Effector memory CD4-positive, alpha-beta T cell (primary cell): ENCODE data around the gene SLX9.
"Not testable (repeated sequence)": the region's sequence is repeated elsewhere in the genome, so short reads cannot be mapped to it uniquely, and the experiment has no call there.

Experiments used
- DNase-seq, 3 donors: peaks; one replicate each; pipeline ENCODE4 v3.0.0-alpha.2; 2020
- H3K27ac ChIP-seq: 2 replicates; pipeline ENCODE4 v1.7.0; 2013; ENCODE audit warnings: mild to moderate bottlenecking, low read length, moderate library complexity; ENCODE audit not compliant: insufficient read depth, poor library complexity, severe bottlenecking
- H3K27me3 ChIP-seq: replicated peaks from 2 replicates; pipeline ENCODE4 v1.7.0; 2013; ENCODE audit warnings: mild to moderate bottlenecking, low read length; ENCODE audit not compliant: insufficient read depth, control insufficient read depth, poor library complexity, severe bottlenecking
- H3K36me3 ChIP-seq: 2 replicates; pipeline ENCODE4 v1.7.0; 2013; ENCODE audit warnings: mild to moderate bottlenecking, low read length, moderate library complexity; ENCODE audit not compliant: control insufficient read depth, insufficient read depth
- H3K4me1 ChIP-seq: 2 replicates; pipeline ENCODE4 v1.7.0; 2013; ENCODE audit warnings: low read length, mild to moderate bottlenecking; ENCODE audit not compliant: control insufficient read depth, insufficient read depth, poor library complexity, severe bottlenecking
- H3K4me3 ChIP-seq: 2 replicates; pipeline ENCODE4 v1.7.0; 2013; ENCODE audit warnings: low read length, low read depth, mild to moderate bottlenecking; ENCODE audit not compliant: insufficient read depth, poor library complexity, severe bottlenecking
- H3K9me3 ChIP-seq: 2 replicates; pipeline ENCODE4 v1.7.0; 2013; ENCODE audit warnings: mild to moderate bottlenecking, low read length, moderate library complexity; ENCODE audit not compliant: control insufficient read depth

SLX9 gene

GRCh38 chr21:44908908-44909307 is 30.9 kb upstream of the SLX9 start:
- DNase-seq, result no peak
- Histone ChIP-seq H3K36me3 (peaks cover 45% of the 10 kb centered on the region), H3K4me1 (peaks cover 39% of the 10 kb centered on the region), H3K27me3 (no peaks in the 10 kb centered on the region), H3K4me3 (no peak overlapping the region), H3K9me3 (no peaks in the 10 kb centered on the region), H3K27ac (no peak overlapping the region)

- Histone ChIP-seq H3K27ac (no peak overlapping the region), H3K27me3 (no peaks in the 10 kb centered on the region), H3K4me1 (peaks cover 47% of the 10 kb centered on the region), H3K4me3 (no peak overlapping the region), H3K9me3 (no peaks in the 10 kb centered on the region), H3K36me3 (peaks cover 37% of the 10 kb centered on the region)
- no peak for DNase-seq
These were observed 30.1 kb upstream of the SLX9 start for GRCh38 chr21:44909719-44910118.

GRCh38 chr21:44910229-44911067 is 29.4 kb upstream of the SLX9 start:
- DNase-seq, result no peak
- no peak overlapping the region for H3K4me3 ChIP-seq
- peaks cover 53% of the 10 kb centered on the region for H3K4me1 ChIP-seq
- peaks cover 30% of the 10 kb centered on the region for H3K36me3 ChIP-seq
- no peaks in the 10 kb centered on the region for H3K27me3 ChIP-seq
- H3K27ac ChIP-seq, result peak overlapping the region; percentile 11
- no peaks in the 10 kb centered on the region for H3K9me3 ChIP-seq

GRCh38 chr21:44911068-44911383 is 28.8 kb upstream of the SLX9 start:
- Histone ChIP-seq H3K4me1 (peaks cover 55% of the 10 kb centered on the region), H3K9me3 (no peaks in the 10 kb centered on the region), H3K27ac (peak overlapping the region; percentile 75), H3K4me3 (peak overlapping the region; percentile 18), H3K27me3 (no peaks in the 10 kb centered on the region), H3K36me3 (peaks cover 24% of the 10 kb centered on the region)
- no peak for DNase-seq

GRCh38 chr21:44911384-44912157 is 28.3 kb upstream of the SLX9 start:
- H3K4me1 ChIP-seq, result peaks cover 59% of the 10 kb centered on the region
- H3K4me3 ChIP-seq, result peak overlapping the region; percentile 18
- H3K27ac ChIP-seq, result peak overlapping the region; percentile 75
- no peaks in the 10 kb centered on the region for H3K9me3 ChIP-seq
- peak in 2 of 3 donors; percentile 46 to 50 for DNase-seq
- H3K27me3 ChIP-seq, result no peaks in the 10 kb centered on the region
- H3K36me3 ChIP-seq, result peaks cover 19% of the 10 kb centered on the region

GRCh38 chr21:44912158-44912473 is 27.7 kb upstream of the SLX9 start:
- Histone ChIP-seq H3K27ac (peak overlapping the region; percentile 75), H3K4me3 (peak overlapping the region; percentile 18), H3K9me3 (no peaks in the 10 kb centered on the region), H3K4me1 (peaks cover 64% of the 10 kb centered on the region), H3K27me3 (no peaks in the 10 kb centered on the region), H3K36me3 (peaks cover 14% of the 10 kb centered on the region)
- DNase-seq, result no peak

GRCh38 chr21:44912506-44913412 is 27.1 kb upstream of the SLX9 start:
- Histone ChIP-seq H3K4me3 (peak overlapping the region; percentile 44), H3K4me1 (peaks cover 70% of the 10 kb centered on the region), H3K27ac (peak overlapping the region; percentile 75)

GRCh38 chr21:44913425-44914175 is 26.2 kb upstream of the SLX9 start:
- no peaks in the 10 kb centered on the region for H3K9me3 ChIP-seq
- DNase-seq, result no peak
- H3K27ac ChIP-seq, result peak overlapping the region; percentile 74
- no peaks in the 10 kb centered on the region for H3K27me3 ChIP-seq
- H3K4me1 ChIP-seq, result peaks cover 79% of the 10 kb centered on the region
- peaks cover 10% of the 10 kb centered on the region for H3K36me3 ChIP-seq
- H3K4me3 ChIP-seq, result peak overlapping the region; percentile 44

More at GRCh38 chr21:44912506-44913412, 27.1 kb upstream of the SLX9 start:
- not testable (repeated sequence) for H3K9me3 ChIP-seq, H3K27me3 ChIP-seq, H3K36me3 ChIP-seq, DNase-seq

GRCh38 chr21:44914176-44914874 is 25.5 kb upstream of the SLX9 start:
- DNase-seq, result peak; percentile 36 to 41 (median 37)
- Histone ChIP-seq H3K27ac (peak overlapping the region; percentile 74), H3K27me3 (no peaks in the 10 kb centered on the region), H3K36me3 (peaks cover 10% of the 10 kb centered on the region), H3K4me1 (peaks cover 81% of the 10 kb centered on the region), H3K4me3 (peak overlapping the region; percentile 44), H3K9me3 (no peaks in the 10 kb centered on the region)
